ENCODE results near the gene LYSET.

DNA sequence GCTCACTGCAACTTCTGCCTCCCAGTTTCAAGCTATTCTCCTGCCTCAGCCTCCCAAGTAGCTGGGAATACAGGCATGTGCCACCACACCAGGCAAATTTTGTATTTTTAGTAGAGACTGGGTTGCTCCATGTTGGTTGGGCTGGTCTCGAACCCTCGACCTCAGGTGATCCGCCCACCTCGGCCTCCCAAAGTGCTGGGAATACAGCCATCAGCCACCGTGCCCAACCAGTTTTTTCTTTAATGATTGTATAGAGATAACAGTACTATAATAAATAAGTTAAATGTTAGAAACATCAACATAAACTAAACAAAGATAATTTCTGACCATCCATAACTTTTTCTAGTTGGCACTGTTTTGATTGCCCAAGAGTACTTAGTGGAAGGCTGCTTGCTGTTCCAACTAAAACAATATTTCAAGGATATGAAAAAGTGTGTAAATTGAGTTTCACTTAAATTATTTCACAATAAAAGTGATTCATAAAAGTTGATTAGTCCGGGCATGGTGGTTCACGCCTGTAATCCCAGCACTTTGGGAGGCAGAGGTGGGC, 16.1 kb downstream of the LYSET start:
- TF ChIP-seq, protein P1, sequence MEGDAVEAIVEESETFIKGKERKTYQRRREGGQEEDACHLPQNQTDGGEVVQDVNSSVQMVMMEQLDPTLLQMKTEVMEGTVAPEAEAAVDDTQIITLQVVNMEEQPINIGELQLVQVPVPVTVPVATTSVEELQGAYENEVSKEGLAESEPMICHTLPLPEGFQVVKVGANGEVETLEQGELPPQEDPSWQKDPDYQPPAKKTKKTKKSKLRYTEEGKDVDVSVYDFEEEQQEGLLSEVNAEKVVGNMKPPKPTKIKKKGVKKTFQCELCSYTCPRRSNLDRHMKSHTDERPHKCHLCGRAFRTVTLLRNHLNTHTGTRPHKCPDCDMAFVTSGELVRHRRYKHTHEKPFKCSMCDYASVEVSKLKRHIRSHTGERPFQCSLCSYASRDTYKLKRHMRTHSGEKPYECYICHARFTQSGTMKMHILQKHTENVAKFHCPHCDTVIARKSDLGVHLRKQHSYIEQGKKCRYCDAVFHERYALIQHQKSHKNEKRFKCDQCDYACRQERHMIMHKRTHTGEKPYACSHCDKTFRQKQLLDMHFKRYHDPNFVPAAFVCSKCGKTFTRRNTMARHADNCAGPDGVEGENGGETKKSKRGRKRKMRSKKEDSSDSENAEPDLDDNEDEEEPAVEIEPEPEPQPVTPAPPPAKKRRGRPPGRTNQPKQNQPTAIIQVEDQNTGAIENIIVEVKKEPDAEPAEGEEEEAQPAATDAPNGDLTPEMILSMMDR (IDR thresholded peaks at IDR 0.05), result no peak
- no peak for TF ChIP-seq EZH2phosphoT487 (IDR thresholded peaks at IDR 0.05)

Measured in neural progenitor cell (in vitro differentiated cells).